GM15510 (cell line): Measurements from ENCODE around the gene NOX5.

Experiments
- POLR2A ChIP-seq: IDR thresholded peaks from 3 replicates; pipeline ENCODE4 v1.6.1; 2011; ENCODE audit warnings: borderline replicate concordance; ENCODE audit not compliant: insufficient read length; ENCODE audit errors: extremely low read depth

NOX5 gene

DNA sequence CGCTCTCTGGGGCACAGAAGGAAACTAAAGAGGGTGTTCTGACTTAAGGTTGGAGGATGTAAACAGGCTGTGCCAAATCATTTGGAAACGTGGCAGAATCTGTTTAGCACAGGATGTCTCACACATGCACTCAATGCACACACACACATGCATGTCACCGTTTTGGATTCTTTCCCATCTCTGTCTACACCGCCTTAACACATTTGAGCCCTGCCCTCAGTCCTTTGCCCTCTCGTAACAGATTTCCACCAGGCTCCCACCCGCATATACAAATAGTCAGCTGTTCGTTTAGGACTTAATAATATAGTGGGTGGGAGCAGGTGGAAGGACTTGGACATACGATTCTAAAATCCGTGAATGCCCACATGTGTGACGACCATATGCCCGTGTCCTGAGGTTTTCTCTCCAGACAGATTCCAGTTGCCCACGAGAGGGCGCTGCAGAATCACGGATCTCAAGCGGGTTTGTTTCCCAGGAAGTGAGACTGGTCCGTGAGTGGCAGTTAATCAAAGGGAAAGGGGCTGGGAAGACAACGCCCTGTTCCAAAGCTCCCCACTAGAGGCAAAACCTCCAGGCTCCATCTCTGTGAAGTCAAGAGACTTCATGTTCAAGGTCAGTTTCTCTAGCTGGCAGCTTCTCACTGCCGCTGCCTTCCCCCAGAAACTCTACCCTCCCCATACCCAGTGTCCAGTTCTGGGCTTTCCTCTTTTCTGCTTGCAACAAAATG, 44.5 kb downstream of the NOX5 start:
- TF ChIP-seq POLR2A, result no peak

- no peak for TF ChIP-seq POLR2A
Measured at GRCh38 chr15:69059557-69059943, 45.1 kb downstream of the NOX5 start.

- TF ChIP-seq POLR2A, result no peak
Measured at GRCh38 chr15:69060041-69060481, 45.6 kb downstream of the NOX5 start.

DNA sequence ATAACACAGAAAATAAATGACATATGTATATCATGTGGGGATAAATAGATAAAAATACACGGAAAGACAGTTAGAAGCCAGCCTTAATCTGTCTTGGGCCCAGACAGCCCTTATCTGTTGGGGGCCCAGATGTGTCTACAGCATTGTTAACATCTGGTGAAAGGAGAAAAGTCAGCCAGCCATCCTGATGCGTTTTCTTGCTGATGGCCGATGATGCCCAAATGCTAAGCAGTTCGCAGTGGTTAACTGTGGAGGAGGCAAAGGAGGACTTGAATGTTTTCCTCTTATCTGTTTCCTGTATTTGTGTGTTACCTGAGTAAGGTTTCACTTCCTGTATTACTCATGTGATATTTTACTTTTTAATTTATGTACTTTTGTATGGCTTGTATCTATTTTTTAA, 46.2 kb downstream of the NOX5 start:
- no peak for TF ChIP-seq POLR2A

DNA sequence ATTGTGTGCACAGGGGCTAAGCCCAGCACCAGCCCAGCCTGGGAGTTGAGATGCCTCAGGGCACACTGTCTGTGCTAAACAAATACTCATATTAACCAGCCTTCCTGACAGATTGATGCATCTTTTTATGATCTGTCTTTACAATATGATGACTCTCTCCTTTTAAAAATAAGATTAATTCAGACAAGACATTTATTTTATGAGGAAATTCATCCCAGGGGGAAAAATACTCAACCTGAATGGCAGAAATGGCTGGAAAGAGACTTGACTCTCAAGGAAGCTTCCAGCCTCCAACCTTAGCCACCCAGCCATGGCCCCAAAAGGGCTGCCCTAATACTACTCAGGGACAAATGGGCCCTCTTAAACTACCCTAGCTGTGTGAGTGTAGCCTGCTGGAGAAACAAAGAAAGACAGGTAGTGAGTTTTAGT, 46.9 kb downstream of the NOX5 start:
- no peak for TF ChIP-seq POLR2A

- no peak for TF ChIP-seq POLR2A
Measured at GRCh38 chr15:69064649-69065048, 50.2 kb downstream of the NOX5 start.

- TF ChIP-seq POLR2A, result no peak
Measured at GRCh38 chr15:69066007-69066995, 51.8 kb downstream of the NOX5 start.

DNA sequence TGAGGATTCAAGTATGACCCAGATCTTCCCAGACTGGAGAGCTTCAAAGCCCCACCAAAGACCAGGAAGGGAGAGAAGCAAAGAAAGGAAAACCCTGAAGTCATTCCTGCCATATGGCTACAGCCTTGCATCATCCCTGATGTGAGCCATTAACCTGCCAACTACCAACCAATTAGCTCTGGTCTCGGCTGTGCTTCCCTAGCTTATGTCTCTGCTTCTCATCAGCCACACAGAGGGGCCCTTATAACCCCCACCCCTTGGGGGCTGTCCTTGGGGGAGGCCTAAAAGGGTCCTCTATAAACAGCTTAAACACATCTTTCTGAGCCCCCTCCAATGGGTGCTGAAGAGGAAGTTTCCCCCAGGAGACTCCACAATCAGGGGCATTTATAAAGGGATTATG, 52.8 kb downstream of the NOX5 start:
- TF ChIP-seq POLR2A, result no peak

DNA sequence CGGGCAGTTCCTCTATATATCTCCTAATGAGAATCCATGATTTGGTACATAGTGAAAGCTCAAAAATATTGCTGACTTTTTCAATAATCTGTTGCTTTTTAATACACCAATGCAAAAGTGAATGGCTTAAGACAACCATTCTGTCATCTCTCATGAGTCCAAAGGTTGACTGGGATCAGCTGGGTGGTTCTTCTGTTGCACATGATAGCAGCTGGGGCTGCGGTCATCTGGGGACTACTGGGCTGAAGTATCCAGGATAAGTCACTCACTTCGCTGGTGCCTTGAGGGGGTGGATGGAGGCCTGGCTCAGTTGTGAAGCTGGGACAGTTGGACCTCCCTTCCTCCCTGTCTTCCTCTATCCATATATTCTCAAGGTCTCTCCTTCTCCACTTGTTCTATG, 53.7 kb downstream of the NOX5 start:
- TF ChIP-seq POLR2A, result no peak

DNA sequence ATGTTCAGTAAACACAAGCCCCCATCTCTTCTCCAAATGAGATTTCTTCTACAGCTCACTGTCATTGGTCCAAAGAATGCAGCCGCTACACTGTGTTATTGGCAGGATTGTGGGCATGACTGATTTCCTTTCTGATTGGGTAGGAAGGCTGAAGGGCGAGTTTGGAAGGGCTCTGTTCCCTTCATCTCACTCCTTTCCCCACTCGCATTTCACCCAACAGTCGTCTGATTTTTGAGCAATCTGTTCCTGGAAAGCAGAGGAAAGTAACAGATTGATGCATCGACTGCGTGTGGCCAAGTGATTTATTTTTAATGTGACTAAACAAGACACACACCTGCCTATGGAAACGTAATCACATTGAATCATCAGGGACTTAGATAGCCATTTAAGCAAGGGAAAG, 55.5 kb downstream of the NOX5 start:
- TF ChIP-seq POLR2A, result no peak

DNA sequence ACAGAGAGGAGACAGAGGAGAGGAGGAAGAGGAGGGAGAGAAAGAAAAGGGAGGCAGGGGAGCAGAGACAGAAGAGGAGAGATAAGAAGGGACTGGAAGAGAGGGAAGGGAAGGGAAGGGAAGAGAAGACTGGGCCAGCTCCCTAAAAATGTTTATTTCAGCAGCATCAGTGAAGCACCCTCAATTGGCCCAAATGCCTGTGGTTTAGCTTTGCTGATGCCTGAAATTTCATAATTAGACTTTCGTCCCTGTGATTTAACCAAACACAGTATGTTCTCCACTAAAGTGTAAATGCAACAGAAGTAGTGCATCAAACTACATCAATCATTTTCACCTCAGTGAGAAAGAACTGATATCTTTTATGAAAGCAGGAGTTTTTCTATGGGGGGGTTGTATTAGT, 55.9 kb downstream of the NOX5 start:
- TF ChIP-seq POLR2A, result no peak

GRCh38 chr15:69071260-69071659, 56.8 kb downstream of the NOX5 start:
- TF ChIP-seq POLR2A, result no peak

- no peak for TF ChIP-seq POLR2A
Measured at GRCh38 chr15:69072906-69073305, 58.4 kb downstream of the NOX5 start.

- no peak for TF ChIP-seq POLR2A
Measured at GRCh38 chr15:69074001-69074842, 59.7 kb downstream of the NOX5 start.

DNA sequence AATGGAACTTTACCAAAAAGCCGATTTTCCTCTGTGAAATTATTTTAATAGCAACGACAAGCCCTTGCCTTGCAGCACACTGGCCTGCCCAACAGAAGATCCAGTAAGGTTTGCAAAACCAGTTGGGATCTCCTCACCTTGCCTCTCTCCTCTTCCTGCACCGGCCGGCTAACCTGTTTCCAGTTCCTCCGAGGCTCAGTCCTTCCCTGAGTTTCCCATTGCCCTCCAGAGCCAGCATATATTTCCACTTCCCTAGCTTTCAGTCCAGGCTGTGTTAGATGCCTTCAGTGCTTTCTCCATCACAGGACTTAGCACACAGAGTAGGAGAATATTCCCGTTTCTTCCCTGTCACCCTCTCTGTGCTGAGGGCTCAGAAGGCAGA, 60.3 kb downstream of the NOX5 start:
- TF ChIP-seq POLR2A, result no peak
